ENCODE data around the gene THSD4. TPM values are rescaled to one million over a fixed set of nuclear protein-coding genes. Genes with fewer than 3 reads are reported as not detected.
"Not testable (repeated sequence)": the region's sequence is repeated elsewhere in the genome, so short reads cannot be mapped to it uniquely, and the experiment has no call there.

THSD4 gene
- total RNA-seq, 2 experiments from 2014 or later, result not detected

DNA sequence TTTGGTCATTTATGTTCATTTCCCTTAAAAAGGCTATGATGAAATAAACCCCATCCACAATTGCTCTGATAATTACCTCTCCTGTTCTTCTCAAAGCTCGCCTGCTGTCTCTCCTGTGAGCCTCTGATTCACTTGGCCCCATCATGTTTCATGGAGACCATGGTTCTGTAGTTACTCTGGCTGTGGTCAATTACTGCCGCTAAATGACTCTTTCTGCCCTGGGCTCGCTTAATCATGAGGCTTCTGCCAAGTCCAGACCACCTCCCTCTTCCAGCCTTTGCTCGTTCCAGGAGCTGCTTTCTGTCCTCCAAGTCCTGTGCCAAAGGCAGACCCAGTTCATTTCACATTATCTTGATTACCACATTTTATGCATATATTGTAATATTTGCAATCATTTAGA is 91.9 kb downstream of the THSD4 start:
- no peak for ATAC-seq
- H3K9me3 Mint-ChIP-seq (ENCODE audit: low read depth), result no peaks in the 10 kb centered on the region
- CTCF ChIA-PET, result no interaction called here

DNA sequence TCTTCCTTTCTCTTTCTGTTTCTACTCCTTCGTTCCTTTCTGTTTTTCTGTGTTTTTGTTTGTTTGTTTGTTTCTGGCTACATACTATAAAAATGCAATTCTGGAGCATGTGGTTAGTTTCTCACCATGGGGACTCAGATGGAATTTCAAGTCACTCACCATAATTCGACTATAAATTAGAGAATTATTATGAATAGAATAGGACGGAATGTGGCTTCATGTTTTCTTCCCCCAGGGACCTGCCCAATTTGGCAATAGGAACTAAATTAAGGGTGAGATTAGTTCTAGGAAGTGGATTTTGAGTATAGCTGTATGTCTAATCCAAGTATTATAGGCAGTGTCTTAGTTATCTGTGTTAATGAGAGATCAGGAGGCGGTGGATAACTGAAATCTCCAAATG is 96.9 kb downstream of the THSD4 start:
- CTCF ChIA-PET, result no interaction called here

More for the DNA sequence above, 91.9 kb downstream of the THSD4 start:
- Mint-ChIP-seq H3K27me3 (no peaks in the 10 kb centered on the region), H3K4me1 (no peaks in the 10 kb centered on the region), H3K36me3 (no peaks in the 10 kb centered on the region), H3K4me3 (no peak overlapping the region), H3K27ac (no peak overlapping the region)
- no peak for DNase-seq

DNA sequence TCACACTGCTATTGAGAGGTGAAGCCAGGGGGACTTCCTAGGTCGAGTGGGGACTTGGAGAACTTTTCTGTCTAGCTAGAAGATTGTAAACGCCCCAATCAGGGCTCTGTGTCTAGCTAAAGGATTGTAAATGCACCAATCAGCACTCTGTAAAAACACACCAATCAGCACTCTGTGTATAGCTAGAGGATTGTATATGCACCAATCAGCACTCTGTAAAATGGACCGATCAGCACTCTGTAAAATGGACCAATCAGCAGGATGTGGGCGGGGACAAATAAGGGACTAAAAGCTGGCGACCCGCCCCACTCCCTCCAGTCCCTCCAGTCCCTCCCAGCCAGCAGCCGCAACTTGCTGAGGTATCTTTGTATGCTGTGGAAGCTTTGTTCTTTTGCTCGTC is 98.7 kb downstream of the THSD4 start:
- H3K4me1 Mint-ChIP-seq; DNase-seq; CTCF ChIA-PET; H3K36me3 Mint-ChIP-seq; H3K4me3 Mint-ChIP-seq; H3K9me3 Mint-ChIP-seq (ENCODE audit: low read depth); H3K27ac Mint-ChIP-seq; ATAC-seq; H3K27me3 Mint-ChIP-seq: not testable (repeated sequence)

More for the DNA sequence above, 96.9 kb downstream of the THSD4 start:
- ATAC-seq (no peak), DNase-seq (no peak)
- Mint-ChIP-seq H3K4me3 (no peak overlapping the region), H3K4me1 (no peaks in the 10 kb centered on the region), H3K27me3 (no peaks in the 10 kb centered on the region), H3K36me3 (no peaks in the 10 kb centered on the region), H3K9me3 (ENCODE audit: low read depth) (no peaks in the 10 kb centered on the region), H3K27ac (no peak overlapping the region)

DNA sequence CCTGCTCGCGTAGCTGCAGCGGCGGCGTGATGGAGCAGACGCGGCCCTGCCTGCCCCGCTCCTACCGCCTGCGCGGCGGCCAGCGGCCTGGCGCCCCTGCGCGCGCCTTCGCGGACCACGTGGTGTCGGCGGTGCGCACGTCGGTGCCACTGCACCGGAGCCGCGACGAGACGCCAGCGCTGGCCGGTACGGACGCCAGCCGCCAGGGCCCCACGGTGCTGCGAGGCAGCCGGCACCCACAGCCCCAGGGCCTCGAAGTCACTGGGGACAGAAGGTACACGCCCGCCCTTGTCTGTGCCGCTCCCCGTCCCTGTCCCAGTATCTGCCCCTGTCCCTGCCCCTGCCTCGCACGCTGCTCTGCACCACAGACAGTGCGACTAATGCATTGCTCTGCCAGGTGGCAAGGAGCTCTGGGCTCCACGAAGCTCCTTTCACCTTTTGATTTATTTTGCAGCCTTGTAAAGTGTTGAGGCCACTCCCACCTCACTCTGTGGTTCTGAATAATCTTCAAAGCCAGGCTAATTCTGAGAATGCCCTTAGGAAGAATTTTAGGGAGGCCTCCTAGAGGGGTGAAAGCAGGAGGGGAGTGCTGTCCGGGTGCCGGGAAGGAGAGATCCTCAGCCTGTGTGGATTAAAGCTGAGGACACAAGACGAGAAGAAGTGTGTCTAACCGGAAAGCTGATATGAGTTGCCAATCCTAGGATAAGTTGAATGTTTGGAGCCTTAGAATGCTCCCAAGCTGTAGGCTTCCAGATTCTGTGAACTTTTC is 100.0 kb downstream of the THSD4 start:
- Mint-ChIP-seq H3K9me3 (ENCODE audit: low read depth) (no peaks in the 10 kb centered on the region), H3K27me3 (no peaks in the 10 kb centered on the region), H3K36me3 (no peaks in the 10 kb centered on the region), H3K27ac (no peak overlapping the region), H3K4me1 (no peaks in the 10 kb centered on the region), H3K4me3 (no peak overlapping the region)
- DNase-seq (no peak), ATAC-seq (no peak)
- CTCF ChIA-PET, result no interaction called here

DNA sequence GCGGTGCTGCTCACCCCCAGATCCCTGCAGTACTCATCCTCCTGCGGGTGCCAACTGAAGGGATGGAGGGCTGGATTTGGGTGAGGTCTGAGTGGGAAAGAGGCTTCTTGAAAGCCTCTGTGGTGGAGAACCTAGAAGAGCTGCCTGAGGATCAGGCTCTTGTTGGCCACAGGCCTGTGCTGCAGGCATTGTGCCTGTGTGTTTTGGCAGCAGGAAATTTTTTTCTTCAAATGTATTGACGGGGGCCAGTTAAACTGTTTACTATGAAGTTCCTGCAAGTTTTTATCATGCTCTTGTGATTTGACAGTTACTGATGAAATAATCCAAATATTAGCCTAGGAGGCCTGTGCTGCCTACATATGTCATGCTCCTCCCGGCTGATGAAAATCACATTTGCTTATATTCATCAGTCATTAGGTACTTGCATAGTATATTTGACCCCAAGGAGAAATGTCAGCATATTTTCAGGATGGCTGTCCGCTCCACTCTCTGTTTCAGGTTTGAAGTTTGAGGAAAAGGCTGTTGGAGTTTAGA is 103.1 kb downstream of the THSD4 start:
- ATAC-seq (no peak), DNase-seq (no peak)
- Mint-ChIP-seq H3K27ac (no peak overlapping the region), H3K36me3 (no peaks in the 10 kb centered on the region), H3K4me1 (no peaks in the 10 kb centered on the region), H3K9me3 (ENCODE audit: low read depth) (no peaks in the 10 kb centered on the region), H3K27me3 (no peaks in the 10 kb centered on the region), H3K4me3 (no peak overlapping the region)
- CTCF ChIA-PET, result no interaction called here

DNA sequence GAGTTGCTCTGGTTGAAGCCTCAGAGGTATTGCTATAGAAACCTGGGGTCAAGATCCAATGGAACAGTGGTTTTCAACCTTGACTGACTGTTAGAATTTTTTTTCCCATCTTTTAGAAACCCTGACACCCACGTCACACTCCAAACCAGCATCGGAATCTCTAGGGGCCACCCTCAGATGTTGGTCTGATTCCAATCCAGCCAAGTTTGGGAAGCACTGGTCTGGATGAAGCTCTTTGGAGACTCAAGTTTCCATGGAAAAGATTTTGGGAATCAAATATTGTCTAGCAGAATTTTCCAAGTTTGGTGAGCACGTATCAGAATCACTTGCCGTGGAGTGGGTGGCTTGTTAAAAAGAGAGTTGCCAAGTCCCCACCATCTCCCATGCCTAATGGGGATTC is 103.8 kb downstream of the THSD4 start:
- no peaks in the 10 kb centered on the region for H3K4me1 Mint-ChIP-seq
- CTCF ChIA-PET, result no interaction called here
- DNase-seq, result no peak
- H3K9me3 Mint-ChIP-seq (ENCODE audit: low read depth), result no peaks in the 10 kb centered on the region
- no peak for ATAC-seq
- peaks cover 3% of the 10 kb centered on the region for H3K27me3 Mint-ChIP-seq
- no peak overlapping the region for H3K27ac Mint-ChIP-seq
- no peaks in the 10 kb centered on the region for H3K36me3 Mint-ChIP-seq
- no peak overlapping the region for H3K4me3 Mint-ChIP-seq

DNA sequence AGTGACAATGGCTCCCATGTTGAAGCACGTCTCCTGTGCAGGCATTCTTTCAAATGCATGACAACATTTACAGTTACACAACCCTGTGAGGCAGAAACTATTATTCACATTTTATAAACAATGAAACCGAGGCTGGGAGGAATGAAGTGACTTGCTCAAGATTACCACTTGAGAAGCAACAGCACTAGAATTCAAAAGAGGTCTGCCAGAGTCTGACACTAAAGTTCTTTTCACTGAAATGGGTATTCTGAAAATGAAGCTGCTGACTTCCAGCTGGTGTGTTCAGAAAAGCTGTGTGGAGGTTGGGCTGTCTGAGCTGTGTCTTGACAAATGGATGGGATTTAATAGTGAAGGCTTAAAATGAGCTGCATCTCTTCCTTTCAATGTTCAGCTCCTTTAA is 104.4 kb downstream of the THSD4 start:
- no peaks in the 10 kb centered on the region for H3K36me3 Mint-ChIP-seq
- H3K4me1 Mint-ChIP-seq, result no peaks in the 10 kb centered on the region
- peaks cover 3% of the 10 kb centered on the region for H3K27me3 Mint-ChIP-seq
- H3K27ac Mint-ChIP-seq, result no peak overlapping the region
- CTCF ChIA-PET, result no interaction called here
- H3K9me3 Mint-ChIP-seq (ENCODE audit: low read depth), result no peaks in the 10 kb centered on the region
- ATAC-seq (no peak), DNase-seq (no peak)
- no peak overlapping the region for H3K4me3 Mint-ChIP-seq

DNA sequence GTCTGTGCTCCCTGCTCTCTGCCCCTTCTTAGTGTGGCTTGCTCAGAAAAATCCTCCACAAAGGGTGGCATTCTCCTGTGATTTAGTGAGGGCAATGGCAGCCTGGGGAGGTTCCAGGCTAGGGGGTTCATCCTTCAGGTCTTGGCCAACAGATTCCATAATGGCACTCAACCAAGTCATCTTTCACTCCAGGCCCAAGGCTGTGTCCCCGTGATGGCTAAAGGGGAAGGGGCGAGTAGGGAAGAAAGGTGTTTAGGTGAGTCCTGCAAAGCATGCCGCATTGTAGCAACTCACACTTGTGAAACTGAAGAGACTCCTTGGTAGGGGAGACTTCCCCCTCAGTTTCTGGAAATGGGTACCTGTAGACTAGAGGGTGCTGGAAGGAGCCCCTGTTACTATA is 105.6 kb downstream of the THSD4 start:
- no peak for DNase-seq
- no peak for ATAC-seq
- H3K36me3 Mint-ChIP-seq, result no peaks in the 10 kb centered on the region
- no peak overlapping the region for H3K27ac Mint-ChIP-seq
- H3K4me3 Mint-ChIP-seq, result no peak overlapping the region
- no peaks in the 10 kb centered on the region for H3K4me1 Mint-ChIP-seq
- H3K27me3 Mint-ChIP-seq, result peaks cover 3% of the 10 kb centered on the region
- H3K9me3 Mint-ChIP-seq (ENCODE audit: low read depth), result no peaks in the 10 kb centered on the region
- CTCF ChIA-PET, result no interaction called here

DNA sequence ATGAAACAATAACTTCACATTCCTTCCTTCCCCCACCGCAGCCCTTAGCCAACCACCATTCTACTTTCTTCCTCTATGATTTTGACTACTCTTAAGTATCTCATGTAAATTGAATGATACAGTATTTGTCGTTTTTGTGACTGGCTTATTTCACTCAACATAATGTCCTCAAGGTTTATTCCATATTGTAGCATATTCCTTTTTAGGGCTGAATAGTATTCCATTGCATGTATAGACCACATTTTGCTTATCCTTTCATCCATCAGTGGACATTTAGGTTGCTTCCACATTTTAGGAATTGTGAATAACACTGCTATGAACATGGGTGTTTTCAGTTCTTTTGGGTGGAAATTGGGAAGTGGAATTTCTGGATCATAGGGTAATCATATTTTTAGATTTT is 106.1 kb downstream of the THSD4 start:
- Mint-ChIP-seq H3K4me3 (no peak overlapping the region), H3K27me3 (peaks cover 3% of the 10 kb centered on the region), H3K36me3 (no peaks in the 10 kb centered on the region), H3K27ac (no peak overlapping the region), H3K4me1 (no peaks in the 10 kb centered on the region), H3K9me3 (ENCODE audit: low read depth) (no peaks in the 10 kb centered on the region)
- DNase-seq (no peak), ATAC-seq (no peak)
- CTCF ChIA-PET, result no interaction called here

DNA sequence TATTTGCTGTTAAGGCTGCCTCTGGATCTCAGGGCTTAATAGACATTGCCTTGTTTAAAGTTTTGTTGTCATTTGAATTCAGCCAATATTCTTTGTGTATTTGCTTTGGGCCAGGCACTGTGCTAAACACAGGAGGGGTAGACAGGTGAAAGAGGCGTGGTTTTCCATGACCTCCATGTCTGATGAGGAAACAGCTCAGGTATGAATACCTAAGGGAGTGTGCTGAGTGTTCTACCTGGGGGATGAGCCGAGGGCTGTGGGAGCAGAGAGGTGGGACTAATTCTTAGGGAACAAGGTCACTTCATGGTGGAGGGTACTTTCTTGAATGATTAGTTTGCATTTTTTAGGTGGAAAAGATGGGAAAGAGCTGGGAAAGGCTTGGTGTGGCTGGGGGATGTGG is 108.2 kb downstream of the THSD4 start:
- no peaks in the 10 kb centered on the region for H3K36me3 Mint-ChIP-seq
- H3K27ac Mint-ChIP-seq, result no peak overlapping the region
- no peaks in the 10 kb centered on the region for H3K4me1 Mint-ChIP-seq
- ATAC-seq (no peak), DNase-seq (no peak)
- CTCF ChIA-PET, result no interaction called here
- H3K4me3 Mint-ChIP-seq, result no peak overlapping the region
- H3K27me3 Mint-ChIP-seq, result peaks cover 3% of the 10 kb centered on the region
- no peaks in the 10 kb centered on the region for H3K9me3 Mint-ChIP-seq (ENCODE audit: low read depth)

DNA sequence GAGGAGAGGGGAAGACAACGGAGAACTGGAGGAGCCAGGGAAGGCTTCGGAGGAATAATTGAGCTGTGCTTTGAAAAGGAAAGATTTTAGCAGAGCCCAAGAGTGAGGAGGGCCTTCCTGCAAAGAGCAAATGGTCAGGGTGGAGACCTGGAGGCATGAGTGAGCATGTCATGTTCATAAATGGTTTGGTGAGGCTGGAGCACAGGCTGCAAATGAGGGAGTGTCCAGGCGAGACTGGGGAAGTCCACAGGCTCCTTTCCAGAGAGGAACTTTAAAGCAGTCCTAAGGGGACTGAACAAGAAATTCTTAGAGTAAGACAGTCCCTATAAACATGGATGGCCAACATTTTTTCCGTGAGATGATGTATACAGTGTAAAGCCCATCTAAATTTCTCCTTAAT is 108.8 kb downstream of the THSD4 start:
- Mint-ChIP-seq H3K9me3 (ENCODE audit: low read depth) (no peaks in the 10 kb centered on the region), H3K27me3 (peaks cover 3% of the 10 kb centered on the region), H3K36me3 (no peaks in the 10 kb centered on the region), H3K4me1 (no peaks in the 10 kb centered on the region), H3K27ac (no peak overlapping the region), H3K4me3 (no peak overlapping the region)
- CTCF ChIA-PET, result no interaction called here
- no peak for DNase-seq
- no peak for ATAC-seq

DNA sequence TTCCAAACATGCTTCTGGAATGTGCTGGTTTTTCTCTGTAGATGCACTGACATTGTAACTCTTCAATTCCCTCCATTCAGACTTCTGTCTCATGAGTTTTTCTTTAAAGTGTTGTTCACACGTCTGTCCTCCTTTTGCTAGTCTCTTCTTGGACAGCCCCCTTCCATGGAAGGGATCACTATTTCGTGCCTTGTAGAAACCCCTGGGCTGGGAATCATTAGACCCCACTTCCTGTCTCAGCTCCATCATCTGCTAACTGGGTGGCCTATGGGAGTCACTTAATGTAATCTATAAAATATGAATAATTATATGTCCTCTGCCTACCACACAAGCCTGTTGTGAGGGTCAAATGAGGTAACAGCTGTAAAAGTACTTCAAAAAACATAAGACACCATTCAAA is 110.6 kb downstream of the THSD4 start:
- Mint-ChIP-seq H3K27me3 (peaks cover 3% of the 10 kb centered on the region), H3K36me3 (no peaks in the 10 kb centered on the region), H3K9me3 (ENCODE audit: low read depth) (no peaks in the 10 kb centered on the region), H3K4me1 (no peaks in the 10 kb centered on the region), H3K4me3 (no peak overlapping the region), H3K27ac (no peak overlapping the region)
- DNase-seq (no peak), ATAC-seq (no peak)
- CTCF ChIA-PET, result no interaction called here

DNA sequence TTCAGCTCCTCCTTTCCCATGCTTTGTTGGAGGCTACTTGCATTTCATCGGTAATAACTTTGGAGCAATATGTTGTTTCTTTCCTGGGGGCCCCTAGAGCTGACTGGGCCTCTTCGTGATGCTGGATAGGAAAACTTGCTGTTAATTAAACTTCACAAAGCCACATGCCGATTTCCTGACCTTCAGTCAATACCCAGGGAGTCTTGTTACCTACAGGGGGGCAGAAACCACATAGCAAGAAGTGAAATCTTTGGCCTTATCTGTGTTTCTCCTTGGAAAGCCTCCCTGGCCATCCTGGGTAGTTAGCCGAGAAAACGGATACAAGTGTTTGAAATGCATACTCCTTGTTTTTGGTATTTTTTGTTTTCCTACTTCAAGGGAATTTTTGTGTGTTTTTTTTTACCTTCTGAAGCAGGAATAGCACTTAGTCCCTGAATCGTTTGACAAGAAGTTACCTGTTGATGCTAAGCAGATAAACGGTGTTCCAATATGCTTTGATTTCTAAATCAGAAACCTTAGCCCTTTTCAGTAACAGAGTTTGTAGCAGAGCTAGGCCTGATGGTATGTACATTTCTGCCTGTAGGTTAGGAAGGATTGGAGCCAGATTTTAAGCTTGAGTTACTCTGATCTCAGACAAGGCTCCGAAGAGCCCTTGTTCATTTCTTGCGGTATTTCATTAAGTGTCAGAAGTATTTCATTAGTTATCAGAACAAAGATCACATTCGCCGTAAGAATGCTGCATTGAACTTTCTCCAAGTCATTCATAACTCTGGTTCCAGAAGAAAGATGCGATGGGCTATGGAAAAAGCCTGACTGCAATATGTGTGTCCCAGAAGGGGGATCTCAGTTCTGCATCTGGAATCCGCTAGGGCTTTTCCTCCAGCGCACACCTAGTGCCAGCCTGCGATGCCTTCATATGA is 111.5 kb downstream of the THSD4 start:
- DNase-seq (no peak), ATAC-seq (no peak)
- Mint-ChIP-seq H3K36me3 (no peaks in the 10 kb centered on the region), H3K9me3 (ENCODE audit: low read depth) (no peaks in the 10 kb centered on the region), H3K27ac (no peak overlapping the region), H3K4me3 (no peak overlapping the region), H3K27me3 (peaks cover 3% of the 10 kb centered on the region), H3K4me1 (no peaks in the 10 kb centered on the region)
- CTCF ChIA-PET, result interaction anchor here (0.7 kb wide), 1 partner anchor 282 kb away, joined by 3 read pairs; no protein-coding TSS in a partner anchor

DNA sequence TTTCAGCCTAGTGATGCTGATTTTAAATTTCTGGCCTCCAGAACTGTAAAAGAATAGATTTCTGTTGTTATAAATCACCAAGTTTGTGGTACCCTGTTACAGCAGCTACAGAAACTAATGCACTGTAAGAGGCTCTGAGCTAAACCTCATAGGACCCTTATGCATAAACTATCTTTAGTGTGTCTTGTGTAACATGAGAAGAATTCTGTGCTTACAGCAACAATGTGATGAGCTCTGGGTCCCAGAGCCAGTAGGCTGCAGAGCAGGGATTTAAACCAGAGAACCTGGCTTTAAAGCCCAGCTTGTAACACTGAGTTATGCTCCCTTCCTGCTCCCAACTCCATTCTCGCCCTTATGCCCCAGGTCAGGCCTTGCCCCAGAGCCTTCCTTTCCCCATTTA is 113.1 kb downstream of the THSD4 start:
- Mint-ChIP-seq H3K4me1 (no peaks in the 10 kb centered on the region), H3K36me3 (no peaks in the 10 kb centered on the region), H3K27me3 (peaks cover 3% of the 10 kb centered on the region), H3K27ac (no peak overlapping the region), H3K4me3 (no peak overlapping the region), H3K9me3 (ENCODE audit: low read depth) (no peaks in the 10 kb centered on the region)
- CTCF ChIA-PET, result no interaction called here
- DNase-seq, result no peak
- no peak for ATAC-seq

Data from activated CD8-positive, alpha-beta memory T cell treated with anti-CD3 and anti-CD28 coated beads, Interleukin-2, amount 10 ng/mL, durations not matched to agents 7 days and 5 days (primary cell).